RKO (cell line): ENCODE measurements around the gene FDX1.

ENCODE experiments used
- DNase-seq: peaks from one replicate; pipeline ENCODE4 v3.0.0-alpha.2; 2016; ENCODE audit warnings: low spot score

Gene FDX1

DNA sequence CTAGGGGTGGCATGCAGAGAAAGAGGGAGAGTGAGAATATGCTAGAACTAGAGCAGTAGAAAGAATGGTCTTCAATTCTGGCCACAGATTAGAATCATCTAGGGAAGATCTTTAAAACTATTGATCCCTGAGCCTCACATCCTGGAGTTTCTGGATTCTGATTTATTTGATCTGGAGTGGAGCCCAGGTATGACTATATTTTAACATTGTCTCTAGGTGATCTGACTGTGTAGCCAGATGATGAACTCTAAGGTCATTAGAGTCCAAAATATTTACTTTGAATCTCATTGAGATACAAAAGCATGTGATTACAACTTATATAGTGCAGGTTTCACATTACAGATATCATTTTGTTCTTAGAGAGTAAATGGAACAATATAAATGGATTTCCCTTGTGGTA is 79.7 kb downstream of the FDX1 start:
- DNase-seq = no peak

DNA sequence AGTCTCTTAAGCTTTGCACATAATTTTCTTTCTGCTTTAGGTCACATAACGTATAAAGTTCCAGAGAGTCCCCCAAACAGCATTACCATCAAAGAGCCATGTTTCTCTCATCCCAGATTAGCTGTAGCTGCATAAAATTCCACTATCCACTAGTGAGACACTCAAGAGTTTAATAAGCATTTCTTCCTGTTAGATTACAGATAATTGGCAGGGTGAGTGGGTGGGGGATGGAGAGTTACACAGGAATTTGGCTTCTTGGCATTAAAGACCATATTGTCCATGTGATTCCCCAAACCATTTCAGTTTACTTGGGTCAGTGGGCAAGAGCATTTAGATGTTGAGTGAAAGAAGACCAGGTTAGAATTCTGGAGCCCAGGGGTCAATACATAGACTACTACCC is 82.3 kb downstream of the FDX1 start:
- DNase-seq = no peak

DNA sequence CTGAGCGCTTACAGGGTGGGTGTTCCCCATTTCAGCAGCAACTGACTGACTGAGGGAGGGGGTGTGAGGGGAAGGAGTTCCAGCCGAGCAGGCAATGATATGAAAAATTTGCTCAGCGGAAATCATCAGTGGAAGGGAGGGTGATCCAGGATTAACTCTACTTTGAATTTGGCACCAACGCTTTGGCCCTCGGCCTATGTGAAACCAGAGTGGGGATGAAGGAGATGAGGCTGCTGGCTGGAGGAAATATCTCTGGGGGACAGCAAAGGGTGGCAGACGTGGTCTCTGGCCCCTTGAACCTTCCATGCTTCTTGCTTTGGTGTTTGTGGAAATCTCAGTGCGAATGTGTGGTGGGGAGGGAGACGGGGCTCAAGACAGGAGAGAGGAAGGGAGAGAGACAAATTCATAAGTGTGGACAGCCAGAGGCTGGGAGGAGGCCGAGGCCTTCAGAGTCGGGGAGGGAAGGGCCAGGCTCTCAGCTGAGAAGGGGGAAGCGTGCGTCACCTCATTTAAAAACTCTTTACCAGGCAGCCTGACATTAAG is 83.6 kb downstream of the FDX1 start:
- no peak for DNase-seq

DNA sequence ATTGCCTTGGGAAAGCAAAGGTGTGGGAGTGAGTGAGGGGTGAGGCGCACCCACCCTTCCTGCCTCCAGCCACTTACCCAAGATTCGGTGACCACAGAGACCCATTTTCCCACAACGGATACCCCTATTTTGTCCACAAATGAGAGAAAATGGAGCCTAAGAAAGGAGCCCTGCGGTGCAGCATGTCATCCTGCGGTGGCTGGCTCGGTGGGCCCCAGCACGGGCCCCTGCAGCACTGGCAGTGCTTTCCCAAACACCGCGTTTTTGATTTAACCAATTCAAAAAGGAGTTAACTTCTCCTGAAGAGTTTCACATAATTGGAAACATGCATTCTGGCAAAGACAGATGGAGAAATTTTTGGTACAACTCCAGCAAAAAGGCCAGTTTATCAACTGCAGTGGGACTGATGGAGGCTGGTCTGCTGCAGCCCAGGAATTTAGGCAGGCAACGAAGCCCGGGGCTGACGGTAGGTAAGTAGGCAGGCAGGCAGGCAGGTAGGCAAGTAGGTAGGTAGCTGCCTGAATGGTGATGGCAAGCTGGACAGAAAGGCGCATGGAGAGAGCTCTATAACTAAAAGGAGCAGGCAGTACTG is 84.2 kb downstream of the FDX1 start:
- no peak for DNase-seq
